SH-SY5Y (cell line): ENCODE data around the gene CSTF2T.

Experiments used
- GATA2 ChIP-seq: IDR thresholded peaks from 2 replicates; pipeline ENCODE4 v1.6.1; 2011; ENCODE audit warnings: mild to moderate bottlenecking, low read depth, low read length
- GATA3 ChIP-seq: IDR thresholded peaks from 2 replicates; pipeline ENCODE4 v1.6.1; 2011; ENCODE audit warnings: low read depth, mild to moderate bottlenecking, low read length, moderate library complexity

The CSTF2T gene, protein sequence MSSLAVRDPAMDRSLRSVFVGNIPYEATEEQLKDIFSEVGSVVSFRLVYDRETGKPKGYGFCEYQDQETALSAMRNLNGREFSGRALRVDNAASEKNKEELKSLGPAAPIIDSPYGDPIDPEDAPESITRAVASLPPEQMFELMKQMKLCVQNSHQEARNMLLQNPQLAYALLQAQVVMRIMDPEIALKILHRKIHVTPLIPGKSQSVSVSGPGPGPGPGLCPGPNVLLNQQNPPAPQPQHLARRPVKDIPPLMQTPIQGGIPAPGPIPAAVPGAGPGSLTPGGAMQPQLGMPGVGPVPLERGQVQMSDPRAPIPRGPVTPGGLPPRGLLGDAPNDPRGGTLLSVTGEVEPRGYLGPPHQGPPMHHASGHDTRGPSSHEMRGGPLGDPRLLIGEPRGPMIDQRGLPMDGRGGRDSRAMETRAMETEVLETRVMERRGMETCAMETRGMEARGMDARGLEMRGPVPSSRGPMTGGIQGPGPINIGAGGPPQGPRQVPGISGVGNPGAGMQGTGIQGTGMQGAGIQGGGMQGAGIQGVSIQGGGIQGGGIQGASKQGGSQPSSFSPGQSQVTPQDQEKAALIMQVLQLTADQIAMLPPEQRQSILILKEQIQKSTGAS

DNA sequence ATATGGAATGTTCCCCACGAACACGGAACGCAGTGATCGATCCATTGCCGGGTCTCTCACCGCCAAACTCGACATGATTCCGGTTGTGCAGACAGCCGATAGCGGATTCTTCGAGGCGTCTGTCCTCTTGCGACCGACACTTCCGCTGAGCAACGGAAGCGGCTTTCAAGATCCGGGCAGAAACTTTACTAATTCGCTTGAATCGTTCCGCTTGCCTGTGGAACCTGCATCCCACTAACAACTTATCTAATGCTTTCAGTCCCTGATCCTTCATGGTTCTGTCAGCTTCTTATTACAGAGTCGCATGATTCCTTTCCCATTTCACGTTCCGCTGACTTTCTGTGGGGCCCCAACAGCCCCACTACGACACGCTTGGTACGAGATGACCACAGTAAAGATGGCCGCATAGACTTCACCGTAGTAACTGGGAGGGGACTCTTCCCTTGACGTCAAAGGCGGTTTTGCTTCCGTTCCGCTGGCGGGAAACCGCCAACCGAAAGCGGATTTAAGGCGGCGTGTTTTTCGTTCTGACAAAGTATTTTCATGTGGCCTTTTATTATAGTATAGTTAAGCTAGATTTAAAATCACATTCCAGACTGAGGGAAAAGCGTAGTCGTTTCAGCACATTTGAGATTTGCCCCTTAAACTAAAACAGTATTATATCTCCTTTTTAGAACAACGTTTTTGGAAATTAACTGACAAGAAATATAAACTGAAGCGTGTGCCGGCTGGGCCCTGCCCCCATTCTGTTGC is at the start of gene CSTF2T:
CSTF2T (minus strand) TSS at position 121 of the 753 bp plus-strand sequence; CDS start at position 75, 46 bp downstream.
- TF ChIP-seq GATA3, result no peak
- no peak for TF ChIP-seq GATA2

DNA sequence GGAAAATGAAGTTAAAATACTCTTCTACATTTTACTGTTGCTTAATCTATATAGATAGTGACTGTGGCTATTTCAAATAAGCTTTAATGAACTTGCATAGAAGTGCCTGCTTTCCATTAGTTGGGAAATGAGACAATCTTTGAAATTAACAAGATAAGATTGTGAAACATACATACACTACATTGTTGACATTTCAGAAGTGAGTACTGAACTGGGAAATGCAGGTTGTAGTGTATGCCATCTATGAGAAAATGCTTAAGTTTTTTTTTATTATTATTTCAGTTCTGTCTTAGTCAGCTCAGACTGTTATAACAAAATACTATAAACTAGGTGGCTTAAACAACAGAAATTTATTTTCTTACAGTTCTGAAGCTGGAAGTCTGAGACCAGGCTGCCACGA is 49.6 kb upstream of the CSTF2T start:
- TF ChIP-seq GATA3 (no peak), GATA2 (no peak)

DNA sequence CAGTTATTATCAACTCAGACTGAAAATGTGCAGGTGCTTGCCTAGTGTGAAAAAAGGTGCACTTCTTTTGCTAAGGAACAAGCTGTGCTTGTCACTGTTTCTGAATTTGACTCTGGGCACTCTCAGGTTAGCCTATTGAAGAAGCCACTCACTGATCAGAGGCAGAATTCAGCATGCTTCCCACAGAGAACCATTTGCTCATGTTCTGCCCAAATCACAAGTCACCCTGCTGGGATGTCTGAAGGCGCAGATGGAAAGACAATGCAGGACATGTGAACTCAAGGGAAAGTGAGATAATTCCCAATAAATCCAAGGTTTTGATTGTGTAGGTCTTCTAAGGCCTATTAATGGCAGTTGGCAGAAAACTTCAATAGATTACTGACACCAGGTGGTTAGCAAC is 47.8 kb upstream of the CSTF2T start:
- TF ChIP-seq GATA3, result no peak
- TF ChIP-seq GATA2, result no peak

DNA sequence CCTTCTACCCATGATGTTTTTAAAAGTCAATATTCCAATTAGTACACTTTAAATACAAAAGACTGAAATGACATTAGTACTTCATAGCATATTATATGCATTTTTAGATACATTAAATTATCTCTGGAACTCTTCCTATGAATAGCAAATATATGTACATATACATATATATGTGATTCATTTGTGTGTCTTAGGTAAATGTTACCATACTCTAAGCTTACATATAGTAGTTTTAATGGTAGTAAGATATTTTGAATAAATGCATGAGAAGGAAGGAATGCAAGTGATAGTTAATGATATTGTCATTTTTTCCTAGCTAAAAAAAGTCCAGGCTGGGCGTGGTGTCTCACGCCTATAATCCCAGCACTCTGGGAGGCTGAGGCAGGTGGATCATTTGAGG is 46.0 kb upstream of the CSTF2T start:
- TF ChIP-seq GATA2 (no peak), GATA3 (no peak)

DNA sequence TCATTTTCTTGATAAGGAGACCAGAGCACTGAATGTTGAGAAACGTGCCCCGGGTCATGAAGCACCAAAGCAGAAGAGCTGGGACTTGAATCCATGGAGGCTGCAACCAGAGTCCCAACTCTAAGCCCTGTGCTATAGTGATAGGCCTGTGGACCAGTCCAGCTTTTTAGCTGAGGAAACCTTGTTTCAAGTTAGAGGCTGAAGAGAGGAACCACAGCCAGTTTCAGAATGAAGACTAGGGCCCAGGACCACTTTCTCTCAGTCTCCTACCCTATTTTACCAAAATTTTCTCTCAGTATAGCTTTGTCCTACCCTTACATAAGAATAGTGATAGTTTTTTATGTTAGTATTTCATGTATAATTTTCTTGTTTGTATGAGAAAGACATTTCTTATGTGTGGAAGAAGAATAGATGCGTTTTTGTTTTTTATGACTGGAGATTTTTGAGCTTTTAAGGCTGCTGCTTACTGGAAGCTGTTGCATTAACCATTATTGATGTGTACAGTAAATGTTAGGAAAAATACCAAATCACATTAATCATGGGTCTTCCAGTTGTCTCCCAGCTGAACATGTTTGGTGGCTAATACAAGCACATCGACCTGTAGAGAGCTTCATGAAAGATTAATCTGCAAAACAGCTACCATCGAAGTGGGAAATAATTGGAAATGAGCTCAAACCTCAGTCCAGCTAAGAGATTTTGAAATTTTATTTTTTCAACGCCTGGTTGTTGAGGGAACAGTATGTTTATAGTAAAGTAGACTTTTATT is 45.0 kb upstream of the CSTF2T start:
- TF ChIP-seq GATA2, result no peak
- no peak for TF ChIP-seq GATA3

DNA sequence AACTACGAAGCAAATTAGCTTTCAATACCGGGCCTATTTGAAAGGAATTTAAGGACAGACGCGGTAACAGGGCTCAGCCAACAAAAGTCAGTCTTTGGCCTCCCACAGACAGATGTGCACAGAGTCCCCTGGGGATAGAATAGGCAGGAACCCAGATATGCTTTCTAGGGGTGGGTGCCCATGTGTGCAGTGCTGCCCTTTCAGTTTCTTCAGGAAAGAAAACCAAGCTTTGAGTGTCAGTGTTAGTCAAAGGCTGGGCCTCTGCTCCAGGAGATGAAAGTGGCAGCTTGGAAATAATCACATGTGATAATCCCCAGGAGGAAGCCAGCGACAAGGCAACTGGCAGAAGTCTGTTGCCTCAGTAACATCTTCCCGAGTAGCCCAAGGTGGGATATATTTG is 43.8 kb upstream of the CSTF2T start:
- TF ChIP-seq GATA3, result no peak
- no peak for TF ChIP-seq GATA2

DNA sequence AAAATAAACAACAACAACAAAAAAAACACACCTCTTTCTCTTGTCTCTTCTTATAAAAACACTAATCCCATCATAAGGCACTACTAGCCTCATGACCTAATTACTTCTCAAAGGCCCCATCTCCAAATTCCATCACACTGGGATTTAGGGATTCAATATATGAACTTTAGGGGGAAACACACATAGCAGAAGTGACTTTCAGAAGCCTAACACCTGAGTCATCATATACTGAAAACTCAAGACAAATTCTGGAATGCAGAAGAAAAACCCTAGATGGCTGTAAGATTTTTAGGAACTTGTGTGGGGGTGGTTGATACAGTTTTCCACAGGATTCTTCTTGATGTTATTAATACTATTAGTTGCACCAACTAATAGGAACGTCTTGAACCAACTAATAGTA is 33.7 kb upstream of the CSTF2T start:
- TF ChIP-seq GATA3 (no peak), GATA2 (no peak)

DNA sequence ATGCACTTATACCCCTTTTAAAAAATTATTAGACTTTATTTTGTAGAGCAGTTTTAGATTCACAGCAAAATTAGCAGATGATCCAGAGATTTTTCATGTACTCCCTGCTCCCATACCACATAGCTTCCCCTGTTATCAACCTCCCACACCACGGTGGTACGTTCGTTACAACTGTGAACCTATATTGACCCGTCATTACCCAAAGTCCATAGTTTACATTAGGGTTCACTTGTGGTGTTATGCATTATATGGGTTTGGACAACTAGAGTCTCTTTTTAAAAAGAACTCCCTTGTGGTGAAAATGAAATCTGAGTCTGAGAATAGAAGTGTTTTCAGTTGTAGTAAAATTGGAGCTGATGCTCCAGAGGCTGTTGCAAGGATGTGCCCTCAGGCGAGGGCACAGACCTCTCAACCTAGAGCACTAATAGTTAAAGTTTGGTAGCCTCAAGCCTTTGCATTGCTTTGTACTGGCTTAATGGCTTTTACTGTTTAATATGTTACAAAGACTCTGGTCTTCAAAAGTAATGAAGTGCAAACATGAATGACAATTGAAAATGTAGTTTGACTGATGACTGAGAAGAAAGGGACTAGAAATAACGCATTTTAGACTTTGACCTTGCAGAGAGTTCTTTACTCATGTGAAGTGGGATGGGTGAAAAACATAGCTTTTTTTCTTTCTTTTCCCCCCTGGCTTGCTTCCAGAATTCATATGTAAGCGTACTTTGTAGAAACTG is 30.6 kb upstream of the CSTF2T start:
- TF ChIP-seq GATA3 (no peak), GATA2 (no peak)

DNA sequence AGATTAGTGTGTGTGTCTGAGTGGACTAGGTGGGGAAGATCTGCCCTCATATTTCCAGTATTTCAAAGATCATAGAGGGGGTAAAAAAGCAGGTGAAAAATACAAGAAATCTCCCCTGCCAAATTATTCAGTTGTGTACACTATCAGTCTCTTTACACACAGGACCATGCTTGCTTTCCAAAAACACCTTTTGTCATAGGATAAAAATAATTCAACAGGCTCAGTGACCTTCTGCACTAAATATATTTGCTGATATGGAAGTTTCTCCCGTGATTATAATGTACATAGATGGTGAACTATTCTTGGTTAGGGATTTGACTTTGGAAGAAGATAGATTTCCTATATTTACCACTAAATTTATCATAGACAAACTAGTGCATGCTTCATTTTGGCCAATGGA is 24.6 kb upstream of the CSTF2T start:
- TF ChIP-seq GATA3, result no peak
- TF ChIP-seq GATA2, result no peak

DNA sequence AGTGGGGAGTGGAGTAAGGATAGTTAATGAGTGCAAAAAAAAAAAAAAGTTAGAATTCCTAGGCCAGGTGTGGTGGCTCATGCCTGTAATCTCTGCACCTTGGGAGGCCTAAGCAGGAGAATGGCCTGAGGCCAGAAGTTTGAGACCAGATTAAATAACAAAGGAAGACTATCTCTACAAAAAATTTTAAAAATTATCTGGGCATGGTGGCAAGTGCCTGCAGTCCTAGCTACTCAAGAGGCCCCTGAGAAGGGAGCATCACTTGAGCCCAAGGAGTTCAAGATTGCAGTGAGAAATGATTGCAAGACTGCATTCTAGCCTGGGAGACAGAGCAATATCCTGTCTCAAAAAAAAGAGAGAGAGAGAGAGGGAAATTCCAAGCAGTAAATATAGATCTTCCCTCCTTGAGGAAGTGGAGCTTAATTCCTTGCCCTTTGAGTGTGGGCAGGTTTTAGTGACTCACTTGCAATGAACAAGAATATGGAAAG is 19.5 kb upstream of the CSTF2T start:
- TF ChIP-seq GATA3, result no peak
- TF ChIP-seq GATA2, result no peak

DNA sequence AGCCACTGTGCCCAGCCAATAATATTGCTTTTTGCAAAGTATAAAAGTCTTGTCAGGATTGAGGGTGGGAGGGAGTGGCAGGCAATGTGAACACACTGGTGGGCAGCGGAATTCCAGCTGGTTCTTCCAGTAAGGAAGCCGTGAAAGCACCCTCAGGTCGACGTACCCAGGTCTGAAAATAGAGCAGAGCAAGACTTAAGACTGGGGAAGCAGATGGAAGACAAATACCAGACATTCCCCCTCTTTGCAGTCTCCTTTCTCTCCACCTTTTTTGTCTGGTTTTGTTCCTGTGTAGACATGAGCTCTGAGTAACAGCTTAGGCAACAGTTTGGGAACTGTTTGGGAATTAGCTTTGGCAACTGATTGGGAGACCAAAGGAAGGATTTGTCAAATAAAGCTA is 17.6 kb upstream of the CSTF2T start:
- TF ChIP-seq GATA3 (no peak), GATA2 (no peak)

DNA sequence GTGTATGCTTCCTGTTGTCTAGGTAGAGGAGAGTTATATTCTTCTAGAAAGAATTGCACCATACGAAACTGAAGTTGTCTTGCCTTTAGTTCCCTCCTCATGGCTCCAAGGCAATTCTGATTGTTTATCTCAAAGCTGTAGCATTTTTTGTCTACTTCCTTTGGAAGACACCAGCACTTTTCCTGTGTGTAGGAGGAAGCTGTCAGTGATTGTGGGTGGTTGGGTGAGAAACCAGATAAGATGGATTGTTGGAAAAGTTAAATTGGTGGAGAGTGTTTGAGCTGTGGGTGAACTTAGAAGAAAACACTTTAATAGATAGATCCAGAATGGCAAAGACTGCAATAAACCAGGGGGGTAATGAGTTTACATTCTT is 12.1 kb upstream of the CSTF2T start:
- no peak for TF ChIP-seq GATA3
- TF ChIP-seq GATA2, result no peak

DNA sequence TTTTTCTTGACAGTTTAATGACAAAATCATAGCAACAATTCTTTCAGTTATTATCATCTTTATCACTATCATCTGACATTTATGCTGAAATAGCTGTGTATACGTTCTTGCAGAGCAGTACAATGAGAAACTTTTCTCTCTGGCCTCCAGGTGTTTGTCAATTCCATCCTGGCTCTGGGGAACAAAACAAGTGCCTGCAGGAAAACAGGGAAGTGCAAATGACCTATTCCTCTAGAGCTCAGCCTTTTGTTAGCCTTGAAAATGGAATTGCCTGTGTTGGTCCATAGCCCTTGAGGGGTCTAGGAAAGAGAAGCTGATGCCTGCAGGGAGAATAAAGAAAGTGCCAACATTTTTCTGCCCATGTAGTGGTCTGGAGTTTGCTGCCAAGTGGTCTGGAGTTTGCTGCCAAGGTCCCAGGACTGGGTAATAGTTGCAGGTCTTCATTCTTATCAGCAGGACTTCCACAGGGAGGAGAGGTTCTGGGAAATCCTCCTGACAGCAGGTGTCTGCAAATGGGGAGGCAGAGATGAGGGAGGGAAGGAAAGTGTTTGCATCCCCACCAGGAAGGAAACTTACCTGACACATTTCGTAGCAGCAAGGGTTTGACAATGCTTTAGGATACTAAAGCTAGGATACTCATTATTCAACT is 10.1 kb upstream of the CSTF2T start:
- TF ChIP-seq GATA2 (no peak), GATA3 (no peak)
